NCI-H2029 treated with DMSO at 0.1 percent for 48 hours (cell line): ENCODE results near the gene ENTPD6.
"Not testable (repeated sequence)": the region's sequence is repeated elsewhere in the genome, so short reads cannot be mapped to it uniquely, and the experiment has no call there.

Source experiments
- DNase-seq: peaks from one replicate; lab custom pipeline; 2025; lab: John Stamatoyannopoulos, UW

The ENTPD6 gene

GRCh38 chr20:25257130-25257529 lies 61.6 kb downstream of the ENTPD6 start:
- DNase-seq: no peak

DNA sequence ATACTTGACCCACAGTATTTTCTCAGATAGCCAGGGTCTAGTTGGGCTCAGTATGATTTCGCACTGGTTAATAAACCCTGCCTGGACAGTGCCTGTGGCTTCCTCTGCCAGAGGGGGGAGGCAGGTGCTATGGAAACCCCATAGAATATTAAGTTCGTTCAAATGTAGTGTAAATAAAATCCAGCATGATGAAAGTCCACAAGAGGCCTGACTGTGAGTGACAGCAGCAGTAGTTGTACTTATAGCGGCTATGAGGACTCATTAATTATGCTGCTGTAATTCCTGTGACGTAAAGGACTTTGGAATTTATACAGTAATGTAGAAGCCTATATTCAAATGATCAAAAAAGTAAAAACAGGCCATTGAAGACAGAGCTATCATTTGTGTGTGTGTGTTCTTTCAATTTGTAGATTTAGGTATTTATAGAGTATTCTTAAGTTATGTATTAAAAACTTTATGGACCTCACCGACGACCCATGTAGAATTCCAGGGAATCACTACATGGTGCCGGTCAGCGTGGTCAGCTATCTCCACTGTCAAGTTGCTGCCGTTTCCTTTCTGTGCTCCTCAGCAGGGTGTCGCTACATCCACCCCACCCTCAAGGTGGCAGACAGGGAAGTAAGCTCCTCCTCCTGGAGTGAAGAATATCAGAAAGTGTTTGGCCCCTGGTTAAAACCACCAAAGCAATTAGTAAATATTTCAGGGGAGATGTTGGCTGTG lies 62.4 kb downstream of the ENTPD6 start:
- DNase-seq: no peak

DNA sequence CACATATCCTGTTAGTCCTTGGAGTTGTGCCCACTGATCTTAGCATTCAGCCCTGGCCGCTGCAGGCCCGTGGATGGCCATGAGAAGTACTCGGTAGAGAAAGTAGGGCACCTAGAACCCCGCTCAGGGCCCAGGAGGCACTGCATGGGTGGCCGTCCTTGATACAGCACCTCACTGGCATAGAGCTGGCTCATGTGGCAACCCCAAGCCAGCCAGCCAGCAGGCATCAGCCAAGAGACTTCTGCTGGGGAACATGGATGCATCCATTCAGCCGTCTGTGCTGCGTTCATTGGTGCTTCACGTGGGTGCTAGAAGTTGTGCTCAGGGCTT lies 62.9 kb downstream of the ENTPD6 start:
- no peak for DNase-seq

GRCh38 chr20:25258828-25259227 lies 63.3 kb downstream of the ENTPD6 start:
- no peak for DNase-seq

- DNase-seq: no peak
Observed at GRCh38 chr20:25259358-25259757, 63.8 kb downstream of the ENTPD6 start.

DNA sequence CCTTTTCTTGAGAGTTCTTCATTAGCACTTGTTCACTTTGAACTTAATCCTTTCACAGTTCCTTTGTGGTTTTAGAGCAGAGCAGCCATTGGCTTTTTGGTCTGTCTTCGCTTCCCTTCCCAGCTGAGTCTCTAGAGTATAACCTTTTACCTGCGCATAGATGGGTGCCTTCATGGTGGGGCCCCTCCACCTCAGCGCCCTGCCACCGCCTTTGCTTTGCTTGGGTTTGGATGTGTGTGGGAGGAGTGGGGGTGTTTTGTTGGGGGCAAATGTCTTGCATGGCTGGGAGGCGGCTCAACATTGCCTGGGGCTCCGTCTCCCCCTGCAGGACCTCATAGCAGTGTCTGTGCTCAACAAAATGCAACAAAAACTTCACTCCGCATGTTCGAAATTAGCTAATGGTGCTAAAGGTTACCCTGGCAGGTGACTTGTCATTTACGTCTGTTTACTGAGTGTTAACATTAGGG lies 64.3 kb downstream of the ENTPD6 start:
- DNase-seq: no peak

GRCh38 chr20:25260770-25261437 lies 65.4 kb downstream of the ENTPD6 start:
- DNase-seq: not testable (repeated sequence)

DNA sequence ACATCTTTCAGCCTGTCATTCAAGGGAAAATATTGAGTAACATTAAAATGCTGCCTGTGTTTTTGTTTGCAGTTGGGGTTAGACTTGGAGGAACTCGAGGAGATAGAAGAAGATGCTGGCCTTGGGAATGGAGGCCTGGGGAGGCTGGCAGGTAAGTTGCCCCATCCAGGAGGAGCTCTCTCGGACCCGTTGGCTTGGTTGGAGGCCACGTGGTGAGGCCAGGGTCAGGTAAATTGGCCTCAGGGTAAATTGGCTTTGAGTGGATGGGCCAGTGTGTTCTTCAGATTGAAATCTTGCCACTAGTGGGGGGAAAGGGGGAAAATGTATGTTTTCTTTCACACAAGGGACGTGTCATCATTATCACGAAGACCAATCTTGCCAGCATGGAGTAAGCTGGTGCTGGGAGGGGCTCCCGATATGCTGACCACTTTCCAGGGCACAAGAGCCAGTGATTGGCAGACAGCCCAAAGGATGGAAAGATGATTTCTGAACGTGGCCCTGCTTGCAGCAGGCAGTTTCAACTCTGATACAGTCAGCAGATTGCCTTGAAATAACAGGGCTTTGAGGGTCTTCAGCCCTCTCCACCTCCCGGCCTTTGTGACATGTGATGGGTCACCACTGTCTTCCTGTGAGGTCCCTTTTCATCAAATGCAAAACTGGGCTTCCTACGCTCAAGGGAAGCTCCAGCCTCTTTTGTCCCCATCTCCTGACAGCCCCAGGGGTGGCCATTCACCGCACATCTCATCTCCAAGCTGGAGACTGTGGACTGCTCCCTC lies 73.7 kb downstream of the ENTPD6 start:
- no peak for DNase-seq

DNA sequence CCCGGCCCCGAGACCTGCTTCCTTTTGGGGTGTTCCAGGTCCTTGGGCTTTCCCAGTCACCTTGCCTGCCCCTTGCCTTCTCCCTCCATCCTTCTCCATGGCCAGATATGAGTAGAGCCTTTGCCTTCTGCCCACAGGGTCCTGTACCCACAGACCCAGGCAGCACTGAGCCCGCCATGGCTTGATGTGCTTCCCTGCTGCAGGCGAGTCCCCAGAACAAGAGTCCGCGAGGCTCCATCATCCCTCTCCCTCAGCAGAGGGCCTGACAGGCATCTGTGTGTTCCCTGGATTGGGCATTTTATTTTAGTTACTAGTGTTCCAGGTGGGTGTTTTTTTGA lies 74.3 kb downstream of the ENTPD6 start:
- no peak for DNase-seq

GRCh38 chr20:25270829-25271251 lies 75.3 kb downstream of the ENTPD6 start:
- DNase-seq: no peak

GRCh38 chr20:25271486-25272222 lies 76.1 kb downstream of the ENTPD6 start:
- no peak for DNase-seq

- no peak for DNase-seq
Observed at GRCh38 chr20:25272223-25273000, 76.9 kb downstream of the ENTPD6 start.

- no peak for DNase-seq
Observed at GRCh38 chr20:25273046-25273445, 77.5 kb downstream of the ENTPD6 start.

GRCh38 chr20:25273541-25274358 lies 78.2 kb downstream of the ENTPD6 start:
- DNase-seq: no peak

DNA sequence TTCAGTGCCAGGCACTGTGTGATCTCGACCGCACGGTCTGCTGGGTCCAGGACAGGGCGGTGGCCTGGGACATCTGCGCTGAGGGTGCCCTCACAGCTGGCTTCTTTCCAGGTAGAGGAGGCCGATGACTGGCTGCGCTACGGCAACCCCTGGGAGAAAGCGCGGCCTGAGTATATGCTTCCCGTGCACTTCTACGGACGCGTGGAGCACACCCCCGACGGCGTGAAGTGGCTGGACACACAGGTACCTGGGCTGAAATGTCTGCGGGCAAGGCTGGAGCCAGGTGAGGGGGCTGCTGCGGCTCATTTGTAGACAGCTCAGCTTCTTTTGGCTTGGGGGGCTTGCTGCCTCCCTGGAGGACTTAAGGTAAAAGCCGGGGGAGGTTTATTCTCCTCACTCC lies 79.0 kb downstream of the ENTPD6 start:
- no peak for DNase-seq

GRCh38 chr20:25274891-25275812 lies 79.6 kb downstream of the ENTPD6 start:
- DNase-seq: no peak

GRCh38 chr20:25275813-25276532 lies 80.5 kb downstream of the ENTPD6 start:
- no peak for DNase-seq
